Coronary artery (tissue), 2 donors: ENCODE measurements around the gene RPS8.
"Not testable (repeated sequence)": the region's sequence is repeated elsewhere in the genome, so short reads cannot be mapped to it uniquely, and the experiment has no call there.

Experiments
- DNase-seq: peaks from one replicate; pipeline ENCODE4 v3.0.0-alpha.2; 2017; ENCODE audit warnings: low spot score
- H3K27ac ChIP-seq, 2 donors: fragments of 200-600 bp; sonication (generic); one replicate each; pipeline ENCODE4 v1.5.1; 2016 to 2019
- H3K4me3 ChIP-seq: fragments of 200-600 bp; sonication (generic); 2 replicates; pipeline ENCODE4 v1.5.1; 2016; ENCODE audit warnings: mild to moderate bottlenecking, moderate library complexity
- CTCF ChIP-seq: fragments of 200-600 bp; sonication (generic); IDR thresholded peaks from one replicate; pipeline ENCODE4 v1.5.1; 2019; ENCODE audit warnings: antibody characterized with exemption

RPS8 gene

GRCh38 chr1:44819608-44820327 is 44.4 kb downstream of the RPS8 start:
- DNase-seq: peak; percentile 89
- no peak for TF ChIP-seq CTCF
- peak overlapping the region; percentile 91 to 98 for H3K27ac ChIP-seq
- H3K4me3 ChIP-seq: peak overlapping the region; percentile 85

GRCh38 chr1:44820328-44821239 is 45.2 kb downstream of the RPS8 start:
- no peak for TF ChIP-seq CTCF

GRCh38 chr1:44821240-44821715 is 45.9 kb downstream of the RPS8 start:
- Histone ChIP-seq H3K4me3 (peak overlapping the region; percentile 85), H3K27ac (peak overlapping the region in 1 of 2 donors; percentile 98)
- no peak for DNase-seq
- no peak for TF ChIP-seq CTCF

More at GRCh38 chr1:44820328-44821239, 45.2 kb downstream of the RPS8 start:
- peak overlapping the region; percentile 91 to 98 for H3K27ac ChIP-seq
- peak overlapping the region; percentile 85 for H3K4me3 ChIP-seq
- no peak for DNase-seq

- TF ChIP-seq CTCF: no peak
- no peak overlapping the region for H3K4me3 ChIP-seq
- no peak overlapping the region for H3K27ac ChIP-seq
- no peak for DNase-seq
These were observed 46.9 kb downstream of the RPS8 start for GRCh38 chr1:44822131-44822701.

- no peak for DNase-seq
- no peak for TF ChIP-seq CTCF
- Histone ChIP-seq H3K4me3 (no peak overlapping the region), H3K27ac (peak overlapping the region in 1 of 2 donors; percentile 16)
These were observed 47.7 kb downstream of the RPS8 start for GRCh38 chr1:44822981-44823451.

- not testable (repeated sequence) for DNase-seq, H3K4me3 ChIP-seq, H3K27ac ChIP-seq
These were observed 49.1 kb downstream of the RPS8 start for GRCh38 chr1:44824392-44824791.
